Tibial nerve (tissue), 4 donors: Measurements from ENCODE around the gene ANO4. TPM values are rescaled to one million over a fixed set of nuclear protein-coding genes. Genes with fewer than 3 reads are reported as not detected.

Experiments used
- DNase-seq, 2 donors: peaks; one replicate each; pipeline ENCODE4 v3.0.0-alpha.2; 2019; ENCODE audit warnings: low spot score in 2 of 2
- H3K27ac ChIP-seq, 4 donors: fragments of 200-600 bp; sonication (generic) in 3 of 4; one replicate each; pipeline ENCODE4 v1.5.1; 2017 to 2019; ENCODE audit warnings: mild to moderate bottlenecking in 1 of 4
- H3K27me3 ChIP-seq, 2 donors: fragments of 200-600 bp; sonication (generic) in 1 of 2; one replicate each; pipeline versions ENCODE4 v1.5.1 to v1.6.0; 2017 to 2019
- H3K36me3 ChIP-seq, 3 donors: fragments of 200-600 bp; sonication (generic); one replicate each; pipeline ENCODE4 v1.5.1; 2018 to 2019
- H3K4me1 ChIP-seq, 4 donors: fragments of 200-600 bp; sonication (generic) in 3 of 4; one replicate each; pipeline ENCODE4 v1.5.1; 2017 to 2019
- H3K4me3 ChIP-seq, 4 donors: fragments of 200-600 bp; sonication (generic) in 3 of 4; one replicate each; pipeline ENCODE4 v1.5.1; 2017 to 2019; ENCODE audit warnings: mild to moderate bottlenecking in 1 of 4, moderate library complexity in 1 of 4
- H3K9me3 ChIP-seq, 4 donors: fragments of 200-600 bp; sonication (generic) in 3 of 4; one replicate each; pipeline ENCODE4 v1.5.1; 2017 to 2019
- CTCF ChIP-seq, 5 experiments: fragments of 200-600 bp in 3 of 5; fragments of 450-650 bp in 2 of 5; sonication (generic) in 3 of 5; IDR thresholded peaks; one replicate each; pipeline ENCODE4 v1.5.1; 2016 to 2019; ENCODE audit warnings: antibody characterized with exemption in 5 of 5, mild to moderate bottlenecking in 3 of 5, moderate library complexity in 2 of 5
- EP300 ChIP-seq, 2 donors: sonication (generic); formaldehyde crosslinking; IDR thresholded peaks; one replicate each; pipeline ENCODE4 v1.6.1; 2017; ENCODE audit warnings: antibody characterized with exemption in 2 of 2, mild to moderate bottlenecking in 1 of 2
- POLR2A ChIP-seq, 2 donors: fragments of 450-650 bp; IDR thresholded peaks; one replicate each; pipeline ENCODE4 v1.6.1; 2017; ENCODE audit warnings: antibody characterized with exemption in 2 of 2, mild to moderate bottlenecking in 2 of 2, moderate library complexity in 2 of 2
- WGBS, 2 donors: methylation state at CpG; one replicate each; pipeline ENCODE4 v1.1.5; 2018; 5-methylcytosine and 5-hydroxymethylcytosine counted together
- total RNA-seq, 4 donors: library from RNA; depleted of rRNA; stranded (reverse); fragments of >200 nt; gene quantifications; one replicate each; pipeline ENCODE4 v1.1.0, GENCODE V29; 2016

Gene ANO4
- total RNA-seq, 4 donors from 2014 or later: 0.63 to 3.9 (median 1.3) TPM; not detected in 1

DNA sequence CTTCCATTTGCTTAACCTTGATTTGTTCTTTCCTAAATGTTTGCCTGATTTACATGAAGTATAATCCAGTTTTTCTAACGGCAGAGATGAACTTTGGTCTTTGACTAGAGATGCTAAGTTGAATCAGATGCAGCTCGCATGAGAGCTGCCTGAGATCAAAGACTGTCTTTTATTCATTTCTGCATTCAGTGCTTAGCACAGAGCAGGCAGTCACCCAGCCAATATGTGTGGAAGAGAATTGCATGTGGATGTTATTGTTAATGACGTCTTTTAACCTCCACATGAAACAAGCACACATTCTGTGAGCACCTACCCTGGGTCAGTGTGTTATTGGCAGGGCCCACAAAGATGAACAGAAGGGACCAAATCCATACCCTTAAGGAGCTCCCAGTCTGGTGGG lies 316.3 kb downstream of the ANO4 start:
- H3K27ac ChIP-seq: no peak overlapping the region
- H3K4me3 ChIP-seq: no peak overlapping the region
- DNase-seq: no peak
- no peaks in the 10 kb centered on the region for H3K4me1 ChIP-seq
- TF ChIP-seq CTCF (IDR thresholded peaks at IDR 0.05): no peak
- TF ChIP-seq POLR2A (IDR thresholded peaks at IDR 0.05): no peak
- no peak for TF ChIP-seq EP300 (IDR thresholded peaks at IDR 0.05)
- 35 to 39% methylated on average over 3 of the region's 3 CpGs for WGBS, 2 donors
- H3K36me3 ChIP-seq: no peaks in the 10 kb centered on the region
- H3K9me3 ChIP-seq: no peaks in the 10 kb centered on the region
- H3K27me3 ChIP-seq: no peaks in the 10 kb centered on the region

GRCh38 chr12:101111441-101111840 lies 316.9 kb downstream of the ANO4 start:
- WGBS, 2 donors: 82 to 84% methylated on average over 2 of the region's 2 CpGs

GRCh38 chr12:101115326-101115725 lies 320.8 kb downstream of the ANO4 start:
- no peak overlapping the region for H3K4me3 ChIP-seq
- H3K36me3 ChIP-seq: no peaks in the 10 kb centered on the region
- H3K27ac ChIP-seq: no peak overlapping the region
- peaks cover 0 to 8% (median 0%) of the 10 kb centered on the region in 4 donors for H3K9me3 ChIP-seq
- H3K27me3 ChIP-seq: no peaks in the 10 kb centered on the region
- DNase-seq: no peak
- no peak for TF ChIP-seq POLR2A (IDR thresholded peaks at IDR 0.05)
- no peak for TF ChIP-seq CTCF (IDR thresholded peaks at IDR 0.05)
- TF ChIP-seq EP300 (IDR thresholded peaks at IDR 0.05): no peak
- 71% methylated on average over 2 of the region's 2 CpGs for WGBS, 2 donors
- no peaks in the 10 kb centered on the region for H3K4me1 ChIP-seq

More at GRCh38 chr12:101111441-101111840, 316.9 kb downstream of the ANO4 start:
- Histone ChIP-seq H3K4me3 (no peak overlapping the region), H3K4me1 (no peaks in the 10 kb centered on the region), H3K27ac (no peak overlapping the region), H3K27me3 (no peaks in the 10 kb centered on the region), H3K36me3 (no peaks in the 10 kb centered on the region), H3K9me3 (no peaks in the 10 kb centered on the region)
- TF ChIP-seq POLR2A (IDR thresholded peaks at IDR 0.05): no peak
- no peak for TF ChIP-seq CTCF (IDR thresholded peaks at IDR 0.05)
- no peak for TF ChIP-seq EP300 (IDR thresholded peaks at IDR 0.05)
- DNase-seq: no peak

GRCh38 chr12:101116911-101117310 lies 322.3 kb downstream of the ANO4 start:
- WGBS, 2 donors: 79 to 93% methylated on average over 4 of the region's 4 CpGs
- Histone ChIP-seq H3K4me1 (no peaks in the 10 kb centered on the region), H3K9me3 (peaks cover 0 to 14% (median 0%) of the 10 kb centered on the region in 4 donors), H3K27me3 (no peaks in the 10 kb centered on the region), H3K27ac (no peak overlapping the region), H3K36me3 (peaks cover 0 to 5% (median 0%) of the 10 kb centered on the region in 3 donors), H3K4me3 (no peak overlapping the region)
- no peak for DNase-seq
- no peak for TF ChIP-seq EP300 (IDR thresholded peaks at IDR 0.05)
- TF ChIP-seq CTCF (IDR thresholded peaks at IDR 0.05): no peak
- no peak for TF ChIP-seq POLR2A (IDR thresholded peaks at IDR 0.05)

GRCh38 chr12:101117842-101118241 lies 323.3 kb downstream of the ANO4 start:
- 76 to 81% methylated on average over 2 of the region's 2 CpGs for WGBS, 2 donors
- no peaks in the 10 kb centered on the region for H3K27me3 ChIP-seq

More at GRCh38 chr12:101117842-101118241, 323.3 kb downstream of the ANO4 start:
- DNase-seq: no peak
- Histone ChIP-seq H3K4me1 (no peaks in the 10 kb centered on the region), H3K27ac (no peak overlapping the region), H3K9me3 (peaks cover 0 to 15% (median 0%) of the 10 kb centered on the region in 4 donors), H3K4me3 (no peak overlapping the region), H3K36me3 (peaks cover 0 to 5% (median 0%) of the 10 kb centered on the region in 3 donors)
- no peak for TF ChIP-seq POLR2A (IDR thresholded peaks at IDR 0.05)
